GM10266 (cell line): ENCODE results near the gene PTPN4.
"Not testable (repeated sequence)": the region's sequence is repeated elsewhere in the genome, so short reads cannot be mapped to it uniquely, and the experiment has no call there.

ENCODE experiments used
- DNase-seq: peaks from one replicate; pipeline ENCODE4 v3.0.0; 2012; ENCODE audit errors: extremely low spot score
- CTCF ChIP-seq: IDR thresholded peaks from 2 replicates; pipeline ENCODE4 v1.5.1; 2012; ENCODE audit warnings: mild to moderate bottlenecking, low read depth; ENCODE audit not compliant: control insufficient read depth, insufficient read depth; ENCODE audit errors: missing control alignments

The PTPN4 gene

GRCh38 chr2:120014226-120014980, 254.7 kb downstream of the PTPN4 start:
- no peak for DNase-seq
- TF ChIP-seq CTCF = no peak

GRCh38 chr2:120016800-120017199, 257.1 kb downstream of the PTPN4 start:
- TF ChIP-seq CTCF = no peak
- DNase-seq = no peak

GRCh38 chr2:120017201-120017600, 257.5 kb downstream of the PTPN4 start:
- no peak for DNase-seq
- TF ChIP-seq CTCF = no peak

GRCh38 chr2:120018549-120018948, 258.8 kb downstream of the PTPN4 start:
- no peak for DNase-seq
- TF ChIP-seq CTCF = no peak

GRCh38 chr2:120020554-120020953, 260.8 kb downstream of the PTPN4 start:
- no peak for TF ChIP-seq CTCF
- no peak for DNase-seq

GRCh38 chr2:120022505-120022904, 262.8 kb downstream of the PTPN4 start:
- DNase-seq = not testable (repeated sequence)

- TF ChIP-seq CTCF = no peak
- DNase-seq = no peak
Measured at GRCh38 chr2:120026890-120027289, 267.2 kb downstream of the PTPN4 start.

- TF ChIP-seq CTCF = no peak
- no peak for DNase-seq
Measured at GRCh38 chr2:120028795-120029194, 269.1 kb downstream of the PTPN4 start.
